Natural killer cell (primary cell): Measurements from ENCODE around the gene CEL. TPM values are rescaled to one million over a fixed set of nuclear protein-coding genes. Genes with fewer than 3 reads are reported as not detected.

Source experiments
- ATAC-seq, 3 donors: fragments of 150-1000 bp in 2 of 3; fragments of 200-7000 bp in 1 of 3; cut with Tn5 transposase; 1 replicate in 1 of 3; 2 replicates in 2 of 3; pipeline ENCODE4 v1.10.0; 2021; ENCODE audit warnings: mild to moderate bottlenecking in 2 of 3, moderate library complexity in 2 of 3
- DNase-seq, 2 donors: peaks; one replicate each; pipeline versions ENCODE4 v3.0.0 to v3.0.0-alpha.2; 2013 to 2021; ENCODE audit warnings: mixed read lengths in 1 of 2
- H3K27ac ChIP-seq: one replicate; pipeline ENCODE4 v1.5.1; 2013; ENCODE audit warnings: mild to moderate bottlenecking, low read length
- H3K27me3 ChIP-seq: one replicate; pipeline ENCODE4 v1.6.1; 2013; ENCODE audit warnings: low read length; ENCODE audit not compliant: control insufficient read depth, insufficient read depth
- H3K36me3 ChIP-seq: one replicate; pipeline ENCODE4 v1.6.1; 2013; ENCODE audit warnings: low read length; ENCODE audit not compliant: control insufficient read depth, insufficient read depth
- H3K4me1 ChIP-seq: one replicate; pipeline ENCODE4 v1.6.1; 2013; ENCODE audit warnings: low read length; ENCODE audit not compliant: control insufficient read depth, insufficient read depth
- H3K4me3 ChIP-seq: one replicate; pipeline ENCODE4 v1.5.1; 2013; ENCODE audit warnings: low read length
- H3K9me3 ChIP-seq: one replicate; pipeline ENCODE4 v1.6.1; 2013; ENCODE audit warnings: low read length; ENCODE audit not compliant: control insufficient read depth, insufficient read depth
- H3K27ac Mint-ChIP-seq, 2 donors: one replicate each; pipeline ENCODE4 v1.8.0; 2022; ENCODE audit warnings: mild to moderate bottlenecking in 2 of 2, mixed read lengths in 2 of 2, moderate library complexity in 1 of 2
- H3K27me3 Mint-ChIP-seq, 2 donors: one replicate each; pipeline ENCODE4 v1.8.0; 2022; ENCODE audit warnings: low read depth in 2 of 2, mixed read lengths in 2 of 2
- H3K36me3 Mint-ChIP-seq: one replicate; pipeline ENCODE4 v1.8.0; 2022; ENCODE audit warnings: mixed read lengths
- H3K4me1 Mint-ChIP-seq, 2 donors: one replicate each; pipeline ENCODE4 v1.8.0; 2022; ENCODE audit warnings: mixed read lengths in 2 of 2
- H3K4me3 Mint-ChIP-seq: one replicate; pipeline ENCODE4 v1.8.0; 2022; ENCODE audit warnings: mild to moderate bottlenecking, moderate library complexity, mixed read lengths
- H3K9me3 Mint-ChIP-seq, 2 donors: one replicate each; pipeline ENCODE4 v1.8.0; 2022; ENCODE audit warnings: mixed read lengths in 2 of 2
- CTCF ChIP-seq: fragments of 200-600 bp; IDR thresholded peaks from one replicate; pipeline ENCODE4 v1.8.0; 2022; ENCODE audit warnings: antibody characterized with exemption
- WGBS: methylation state at CpG from one replicate; pipeline ENCODE4 v1.1.7; 2013; ENCODE audit warnings: missing lambda C conversion rate; ENCODE audit not compliant: insufficient coverage; 5-methylcytosine and 5-hydroxymethylcytosine counted together
- intact Hi-C: fragments of 100-400 bp; cut with micrococcal nuclease; formaldehyde crosslinking; loops from one replicate; pipeline ENCODE4 v1.14.2; 2022
- total RNA-seq, 4 donors: library from RNA; stranded (reverse); fragments of 120-200 nt in 1 of 4; gene quantifications; one replicate each; pipeline versions ENCODE4 v1.2.3 to v1.2.4, GENCODE V29; 2013 to 2022

The CEL gene
- total RNA-seq, 3 donors from 2014 or later (not counting 1 experiment from before 2014, with no cell fraction given): 0.18 to 0.68 (median 0.42) TPM

DNA sequence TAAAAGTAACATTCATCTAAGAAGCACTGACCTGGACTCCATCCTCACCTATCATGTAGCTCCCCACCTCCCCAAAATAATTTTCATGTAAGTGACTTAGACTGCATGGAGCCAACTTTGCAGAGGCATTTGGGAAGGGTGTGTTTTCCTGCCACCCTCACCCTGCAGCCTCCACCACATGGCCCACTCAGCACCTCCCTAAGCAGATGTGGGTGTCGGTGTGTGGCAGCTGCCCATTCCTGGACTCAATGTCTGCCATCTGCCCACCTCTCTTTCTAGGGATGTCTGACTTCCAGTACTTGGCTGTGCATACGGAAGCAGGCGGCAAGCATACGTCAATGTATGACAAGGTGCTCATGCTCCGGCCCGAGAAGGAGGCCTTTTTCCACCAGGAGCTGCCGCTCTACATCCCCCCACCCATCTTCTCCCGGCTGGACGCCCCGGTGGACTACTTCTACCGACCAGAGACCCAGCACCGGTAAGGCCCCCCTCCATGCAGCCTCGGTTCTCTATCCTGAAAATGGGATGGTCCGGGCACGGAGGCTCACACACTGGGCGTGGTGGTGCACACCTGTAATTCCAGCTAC lies 18.2 kb upstream of the CEL start:
- Histone ChIP-seq H3K36me3 (peaks cover 48% of the 10 kb centered on the region), H3K9me3 (no peaks in the 10 kb centered on the region), H3K27ac (no peak overlapping the region), H3K27me3 (no peaks in the 10 kb centered on the region), H3K4me1 (no peaks in the 10 kb centered on the region), H3K4me3 (no peak overlapping the region)
- no peak for TF ChIP-seq CTCF
- DNase-seq: no peak
- WGBS: over 99% methylated on average over 16 of the region's 16 CpGs
- Mint-ChIP-seq H3K4me1 (peaks cover 12 to 23% of the 10 kb centered on the region in 2 donors), H3K9me3 (no peaks in the 10 kb centered on the region), H3K4me3 (no peak overlapping the region), H3K36me3 (no peaks in the 10 kb centered on the region), H3K27me3 (no peaks in the 10 kb centered on the region), H3K27ac (no peak overlapping the region)
- intact Hi-C loops: no loop called here
- ATAC-seq: no peak

DNA sequence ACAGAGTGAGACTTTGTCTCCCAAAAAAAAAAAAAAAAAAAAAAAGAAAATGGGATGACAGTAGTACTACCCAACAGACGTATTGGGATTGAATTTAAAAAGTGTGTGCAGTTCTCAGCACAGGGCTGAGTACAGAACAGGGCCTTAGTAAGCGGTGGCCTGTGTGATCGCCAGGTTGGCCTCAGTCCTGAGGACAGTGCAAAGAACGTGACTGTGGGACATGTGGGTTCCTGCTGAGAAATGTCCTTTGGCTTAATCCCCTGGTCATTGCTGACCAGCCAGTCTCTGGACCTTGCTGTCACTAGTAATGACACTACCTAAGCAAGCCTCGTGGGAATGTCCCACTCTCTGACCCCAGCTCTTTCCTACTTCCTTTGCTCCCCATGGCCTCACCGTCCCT lies 17.7 kb upstream of the CEL start:
- 97% methylated on average over 6 of the region's 6 CpGs for WGBS
- no peak overlapping the region for H3K4me3 ChIP-seq
- H3K27me3 ChIP-seq: no peaks in the 10 kb centered on the region
- Mint-ChIP-seq H3K4me1 (peaks cover 12 to 23% of the 10 kb centered on the region in 2 donors), H3K9me3 (no peaks in the 10 kb centered on the region), H3K27ac (no peak overlapping the region), H3K36me3 (no peaks in the 10 kb centered on the region), H3K4me3 (no peak overlapping the region), H3K27me3 (no peaks in the 10 kb centered on the region)
- H3K4me1 ChIP-seq: no peaks in the 10 kb centered on the region
- DNase-seq (no peak), ATAC-seq (no peak)
- H3K27ac ChIP-seq: no peak overlapping the region
- no peak for TF ChIP-seq CTCF
- intact Hi-C loops: no loop called here
- H3K36me3 ChIP-seq: peaks cover 52% of the 10 kb centered on the region
- H3K9me3 ChIP-seq: no peaks in the 10 kb centered on the region

GRCh38 chr9:133044661-133045060 lies 17.1 kb upstream of the CEL start:
- 85% methylated on average over 11 of the region's 11 CpGs for WGBS
- H3K27ac ChIP-seq: no peak overlapping the region
- intact Hi-C loops: no loop called here
- H3K4me1 ChIP-seq: no peaks in the 10 kb centered on the region
- H3K9me3 Mint-ChIP-seq: no peaks in the 10 kb centered on the region
- H3K27me3 ChIP-seq: no peaks in the 10 kb centered on the region
- DNase-seq (no peak), ATAC-seq (no peak)
- H3K27me3 Mint-ChIP-seq: no peaks in the 10 kb centered on the region
- H3K36me3 Mint-ChIP-seq: no peaks in the 10 kb centered on the region
- H3K9me3 ChIP-seq: no peaks in the 10 kb centered on the region
- peaks cover 55% of the 10 kb centered on the region for H3K36me3 ChIP-seq
- H3K4me3 ChIP-seq: no peak overlapping the region
- H3K4me3 Mint-ChIP-seq: no peak overlapping the region
- TF ChIP-seq CTCF: no peak
- peaks cover 12 to 23% of the 10 kb centered on the region in 2 donors for H3K4me1 Mint-ChIP-seq
- H3K27ac Mint-ChIP-seq: no peak overlapping the region

GRCh38 chr9:133045132-133045531 lies 16.6 kb upstream of the CEL start:
- no peak overlapping the region for H3K27ac ChIP-seq
- 99% methylated on average over 15 of the region's 15 CpGs for WGBS

More at GRCh38 chr9:133045132-133045531, 16.6 kb upstream of the CEL start:
- ATAC-seq (no peak), DNase-seq (no peak)
- Histone ChIP-seq H3K36me3 (peaks cover 57% of the 10 kb centered on the region), H3K4me1 (no peaks in the 10 kb centered on the region), H3K9me3 (no peaks in the 10 kb centered on the region), H3K27me3 (no peaks in the 10 kb centered on the region), H3K4me3 (no peak overlapping the region)
- H3K4me3 Mint-ChIP-seq: no peak overlapping the region
- H3K27ac Mint-ChIP-seq: no peak overlapping the region
- no peaks in the 10 kb centered on the region for H3K36me3 Mint-ChIP-seq
- intact Hi-C loops: no loop called here
- TF ChIP-seq CTCF: no peak
- H3K9me3 Mint-ChIP-seq: no peaks in the 10 kb centered on the region
- H3K27me3 Mint-ChIP-seq: no peaks in the 10 kb centered on the region
- H3K4me1 Mint-ChIP-seq: peaks cover 9 to 19% of the 10 kb centered on the region in 2 donors
